IPS-NIHi7 (cell line): ENCODE measurements around the gene INPP5F.

Experiments
- DNase-seq: peaks from one replicate; pipeline ENCODE4 v3.0.0; 2012; ENCODE audit warnings: mixed read lengths; ENCODE audit errors: extremely low spot score

The INPP5F gene

DNA sequence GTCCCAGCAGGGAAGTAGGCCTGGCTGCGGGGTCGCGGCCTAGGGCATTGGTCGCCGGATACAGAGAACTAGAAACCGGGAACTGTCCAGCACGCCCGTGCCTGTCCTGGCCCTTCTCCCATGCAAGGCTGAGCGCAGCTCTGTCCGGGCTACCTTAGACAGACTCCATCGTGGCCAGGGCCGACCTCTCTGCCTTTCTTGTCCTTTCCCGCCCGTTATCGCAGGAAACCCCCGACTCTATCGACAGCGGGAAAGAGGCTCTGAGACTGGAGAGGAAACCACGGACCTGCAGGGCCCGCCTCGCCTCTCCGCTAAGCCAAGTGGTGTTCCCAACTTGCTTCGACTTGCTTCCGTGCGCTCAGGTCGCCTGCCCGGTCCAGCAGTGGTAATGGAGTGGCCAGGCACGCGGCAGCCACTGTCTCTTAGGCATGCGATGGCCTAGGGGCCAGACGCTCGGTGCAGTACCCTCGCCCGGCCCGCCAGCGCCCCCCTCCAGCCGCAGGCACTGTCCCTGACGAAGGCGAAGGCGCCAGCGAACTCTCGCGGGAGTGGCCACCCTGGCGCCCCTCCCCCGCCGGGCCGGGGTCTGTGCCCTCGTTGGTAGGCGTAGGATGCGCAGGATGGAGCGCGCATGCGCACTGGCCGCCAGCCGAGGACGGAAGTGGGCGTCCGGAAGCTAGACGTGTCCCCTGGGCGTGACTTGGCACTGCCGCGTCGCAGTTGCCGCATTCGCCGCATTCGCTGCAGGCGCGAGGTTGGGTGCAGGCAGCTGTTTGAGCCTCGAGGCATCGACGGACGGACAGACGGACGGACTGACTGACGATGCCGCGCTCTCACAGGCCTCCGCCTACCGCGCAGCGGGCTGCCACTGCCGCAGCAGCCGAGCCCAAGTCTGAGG lies 92.4 kb downstream of the INPP5F start:
- peak; percentile 99 for DNase-seq

DNA sequence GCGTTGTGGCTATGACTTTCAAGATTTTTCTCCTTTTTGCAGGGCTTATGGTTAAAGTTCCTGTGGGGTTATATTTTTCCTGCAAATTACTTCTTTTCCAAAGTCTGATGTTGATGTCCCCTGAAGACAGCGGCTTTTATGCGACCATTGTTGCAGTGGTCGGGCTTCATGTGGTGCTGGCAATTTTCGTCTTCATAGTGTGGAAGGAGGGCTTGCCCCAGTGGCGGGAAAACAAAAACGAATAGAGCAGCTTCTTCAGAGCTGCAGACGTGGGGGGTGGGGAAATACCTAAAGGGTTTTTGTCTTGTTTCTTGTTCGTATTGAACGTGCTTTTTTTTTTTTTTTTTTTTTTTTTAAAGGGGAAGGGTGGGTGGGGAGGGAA lies 93.0 kb downstream of the INPP5F start:
- peak; percentile 24 for DNase-seq

DNA sequence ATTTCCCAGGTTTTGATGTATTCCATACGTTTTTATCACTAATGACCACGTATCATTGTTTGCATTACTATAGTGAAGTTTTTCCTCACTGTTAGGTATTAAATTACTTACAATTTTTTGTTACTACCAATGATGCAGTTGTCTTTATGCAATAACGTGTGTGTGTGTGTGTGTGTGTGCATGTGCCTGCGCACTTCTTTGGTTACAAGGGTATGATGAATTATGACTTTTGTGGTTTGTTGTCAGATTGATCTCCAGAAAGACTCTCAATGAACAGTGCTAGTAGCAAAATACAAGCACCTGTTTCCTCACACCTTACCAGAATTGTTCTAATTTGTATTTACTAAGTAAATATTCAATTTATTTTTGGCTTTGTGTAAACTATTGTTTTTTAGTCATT lies 95.3 kb downstream of the INPP5F start:
- no peak for DNase-seq

GRCh38 chr10:119824299-119824698 lies 98.4 kb downstream of the INPP5F start:
- no peak for DNase-seq

DNA sequence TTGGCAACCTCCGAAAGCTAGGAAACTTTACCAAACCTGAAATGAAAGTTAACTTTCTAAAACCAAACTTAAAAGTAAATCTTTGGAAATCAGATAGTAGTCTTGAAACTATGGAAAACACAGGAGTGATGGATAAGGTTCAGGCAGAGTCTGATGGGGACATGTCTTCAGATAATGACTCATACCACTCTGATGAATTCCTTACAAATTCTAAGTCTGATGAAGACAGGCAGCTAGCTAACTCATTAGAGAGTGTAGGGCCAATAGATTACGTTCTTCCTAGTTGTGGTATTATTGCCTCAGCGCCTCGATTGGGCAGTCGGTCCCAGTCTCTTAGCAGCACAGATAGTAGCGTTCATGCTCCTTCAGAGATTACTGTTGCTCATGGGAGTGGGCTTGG lies 100.9 kb downstream of the INPP5F start:
- no peak for DNase-seq

- no peak for DNase-seq
Measured at GRCh38 chr10:119827430-119827829, 101.6 kb downstream of the INPP5F start.

GRCh38 chr10:119829429-119829828 lies 103.6 kb downstream of the INPP5F start:
- DNase-seq: peak; percentile 42

- no peak for DNase-seq
Measured at GRCh38 chr10:119830851-119831250, 105.0 kb downstream of the INPP5F start.

GRCh38 chr10:119831656-119832055 lies 105.8 kb downstream of the INPP5F start:
- DNase-seq: no peak

- DNase-seq: no peak
Measured at GRCh38 chr10:119832951-119833350, 107.1 kb downstream of the INPP5F start.

GRCh38 chr10:119834188-119834587 lies 108.3 kb downstream of the INPP5F start:
- no peak for DNase-seq

DNA sequence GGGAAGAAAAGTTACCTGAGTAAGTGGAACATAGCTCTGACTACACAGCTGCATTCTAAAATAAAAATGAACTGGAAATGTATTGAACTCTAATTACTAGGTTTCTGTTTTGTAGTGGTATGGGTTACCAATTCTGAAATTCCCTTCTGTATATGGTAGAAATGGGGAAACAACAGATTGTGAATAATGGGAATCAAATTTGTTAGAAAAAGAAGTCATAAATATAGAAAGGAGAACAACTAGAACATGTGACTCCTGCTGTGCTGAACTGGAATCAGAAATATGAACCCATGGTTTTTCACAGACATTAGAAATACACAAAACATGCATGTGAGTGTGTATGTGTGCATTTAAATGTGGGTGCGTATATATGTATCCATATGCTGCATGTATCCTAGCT lies 119.8 kb downstream of the INPP5F start:
- DNase-seq: no peak

DNA sequence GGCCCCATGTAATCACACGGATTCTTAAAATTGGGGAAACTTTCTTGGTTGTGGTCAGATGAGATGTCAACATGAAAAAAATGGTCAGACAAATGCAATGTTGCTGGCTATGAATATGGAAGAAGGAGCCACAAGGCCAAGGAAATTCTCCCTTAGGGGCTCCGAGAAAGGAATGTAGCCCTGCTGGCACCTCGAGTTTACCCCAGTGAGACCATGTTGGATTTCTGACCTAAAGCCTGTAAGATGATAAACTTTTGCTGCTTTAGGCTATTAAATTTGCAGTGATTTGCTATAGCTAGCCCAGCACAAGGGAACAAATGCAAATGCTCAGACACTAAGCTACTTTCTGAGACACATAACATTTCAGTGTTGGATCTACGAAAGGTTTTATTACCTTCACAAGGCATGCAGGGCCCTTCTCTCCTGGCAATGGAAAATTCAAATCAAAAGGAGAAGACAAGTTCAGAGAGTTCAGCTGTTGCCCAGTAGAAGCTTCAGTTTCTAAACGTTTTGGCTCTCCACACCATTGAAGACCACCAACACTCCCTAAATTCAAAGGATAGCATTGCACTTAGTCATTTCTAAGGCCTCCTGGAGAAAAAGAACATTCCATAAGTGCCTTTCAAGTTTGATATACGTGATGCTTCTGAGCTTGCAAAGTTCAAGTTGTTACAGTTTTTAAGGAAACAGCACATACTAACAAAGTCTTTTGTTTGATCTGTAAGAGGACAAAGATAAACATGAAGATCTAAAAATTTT lies 123.4 kb downstream of the INPP5F start:
- DNase-seq: peak; percentile 26

DNA sequence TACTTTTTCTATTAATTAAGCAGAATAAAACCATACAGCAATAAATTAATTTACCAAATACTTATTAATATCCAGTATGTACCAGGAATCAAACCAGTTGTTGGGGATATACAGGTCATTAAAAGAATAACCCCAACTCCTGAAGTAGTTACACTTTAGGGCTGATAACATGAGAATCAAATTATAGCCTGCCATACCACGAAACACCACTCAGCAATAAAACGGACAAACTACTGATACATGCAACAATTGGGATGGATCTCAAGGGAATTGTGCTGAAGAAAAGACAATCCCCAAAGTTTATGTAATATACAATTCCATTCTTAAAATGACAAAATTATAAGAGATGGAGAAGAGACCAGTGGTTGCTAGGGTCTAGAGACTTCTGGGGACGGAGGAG lies 124.1 kb downstream of the INPP5F start:
- no peak for DNase-seq

DNA sequence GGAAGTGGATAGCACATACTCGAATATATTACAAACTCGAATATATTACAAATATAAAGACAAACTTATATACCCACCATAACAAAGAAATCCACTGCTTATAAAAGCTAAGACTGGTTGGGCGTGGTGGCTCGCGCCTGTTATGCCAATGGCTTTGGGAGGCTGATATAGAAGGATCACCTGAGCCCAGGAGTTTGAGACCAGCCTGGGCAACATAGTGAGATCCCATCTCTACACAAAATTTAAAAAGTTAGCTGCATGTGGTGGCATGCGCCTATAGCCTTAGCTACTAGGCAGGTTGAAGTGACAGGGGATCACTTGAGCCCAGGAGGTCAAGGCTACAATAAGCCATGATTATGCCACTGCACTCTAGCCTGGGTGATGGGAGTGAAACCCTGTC lies 126.4 kb downstream of the INPP5F start:
- no peak for DNase-seq

DNA sequence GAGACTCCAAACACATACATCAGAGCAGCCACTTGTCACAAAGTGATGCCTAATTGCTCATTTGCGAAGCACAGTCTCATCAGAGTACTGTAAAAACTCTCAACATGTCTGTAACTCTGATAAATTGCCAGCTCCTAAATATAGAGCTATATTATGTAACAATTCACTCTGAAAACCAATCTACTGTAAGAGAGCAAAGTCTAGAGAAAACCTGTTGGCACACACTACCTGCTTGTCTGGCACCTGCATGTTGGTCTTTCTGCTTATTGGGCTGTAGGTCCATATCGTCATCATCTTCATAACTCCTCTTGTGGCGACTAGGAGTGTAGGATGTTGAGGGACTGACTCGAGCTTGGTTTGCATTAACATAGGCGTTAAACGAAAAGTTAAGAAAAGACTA lies 127.0 kb downstream of the INPP5F start:
- DNase-seq: no peak

GRCh38 chr10:119853574-119853973 lies 127.7 kb downstream of the INPP5F start:
- no peak for DNase-seq

GRCh38 chr10:119858063-119858462 lies 132.2 kb downstream of the INPP5F start:
- no peak for DNase-seq

DNA sequence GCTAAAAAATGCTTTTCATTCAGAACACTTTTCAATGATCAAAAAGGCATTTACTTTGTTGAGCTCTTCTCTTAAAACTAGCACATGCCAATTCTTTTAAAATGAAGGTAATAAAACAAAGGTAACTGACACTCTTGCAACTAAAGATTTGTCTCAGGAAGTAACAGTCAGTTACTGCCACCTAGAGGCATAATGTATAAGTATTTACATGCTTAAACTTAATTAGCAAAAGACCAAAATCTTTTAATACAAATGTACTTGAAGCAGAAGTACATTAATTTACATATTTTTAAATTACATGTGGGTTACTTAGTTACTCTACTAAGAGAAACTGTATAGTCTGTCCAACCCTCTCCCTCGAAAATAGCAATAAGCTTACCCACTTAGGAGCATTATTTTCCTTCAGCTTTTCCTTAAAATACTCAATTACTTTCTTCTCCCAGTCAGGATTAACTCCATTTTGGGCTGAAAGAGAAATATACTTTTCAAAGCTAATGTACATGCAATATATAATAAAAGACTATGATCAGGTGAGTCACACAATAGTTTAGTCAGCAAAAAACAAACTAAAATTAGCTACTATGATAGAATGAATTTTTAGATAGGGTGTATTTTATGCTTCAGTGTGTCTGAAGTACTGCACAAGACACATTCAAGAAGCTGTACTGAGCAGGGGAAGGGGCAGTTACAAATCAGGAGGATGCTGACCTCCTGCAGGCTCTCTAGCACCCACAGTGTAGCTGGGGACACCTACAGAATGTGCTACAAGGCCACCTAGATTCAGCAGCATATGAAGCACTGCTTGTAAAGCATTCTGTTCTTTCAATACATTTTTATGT lies 133.8 kb downstream of the INPP5F start:
- peak; percentile 23 for DNase-seq

DNA sequence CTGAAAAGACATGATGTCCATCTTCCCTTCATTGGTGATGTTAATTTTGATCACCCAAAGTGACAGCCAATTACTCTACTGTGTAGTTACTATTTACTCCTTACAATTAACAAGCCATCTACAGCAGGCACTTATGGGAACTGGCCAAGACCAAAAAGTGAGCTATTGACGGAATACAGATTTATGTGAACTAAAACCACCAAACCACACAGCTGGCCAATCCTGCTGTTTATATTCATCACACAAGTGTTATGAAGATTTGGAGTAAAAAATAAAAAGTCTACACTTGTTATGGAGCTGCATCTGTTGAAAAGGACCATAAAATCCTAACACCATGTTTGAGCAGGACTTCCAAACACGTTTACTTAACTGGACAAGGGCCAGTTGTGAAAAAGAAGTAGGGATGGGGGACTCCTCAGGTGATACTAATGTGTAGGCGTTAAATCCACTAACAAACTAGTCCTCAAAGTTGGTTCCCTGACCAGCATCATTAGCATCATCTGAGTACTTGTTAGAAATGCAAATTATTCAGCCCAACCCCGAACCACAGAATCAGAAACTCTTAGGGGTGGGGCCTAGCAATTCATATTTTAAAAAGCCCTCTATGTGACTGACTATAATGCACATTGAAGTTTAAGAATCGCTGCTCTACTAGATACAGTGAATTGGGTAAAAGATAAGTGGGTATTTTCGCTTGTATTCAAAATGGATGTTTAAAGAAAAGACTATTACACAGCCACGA lies 135.2 kb downstream of the INPP5F start:
- no peak for DNase-seq

DNA sequence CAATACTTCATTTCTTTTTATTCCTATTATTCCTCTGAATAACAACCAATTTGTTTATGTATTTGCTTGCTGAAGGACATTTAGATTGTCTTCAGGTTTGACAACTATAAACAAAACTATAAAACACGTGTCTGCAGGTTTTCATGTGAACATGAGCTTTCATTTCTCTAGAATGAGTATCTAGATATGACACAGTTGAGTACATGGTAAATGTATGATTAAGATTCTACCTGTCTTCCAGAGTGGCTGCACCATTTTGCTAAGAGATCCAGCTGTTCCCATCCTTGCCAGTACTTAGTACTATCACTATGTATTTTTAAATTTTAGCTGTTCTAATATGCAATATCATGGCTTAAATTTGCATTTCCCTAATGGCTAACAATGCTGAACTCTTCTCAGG lies 136.7 kb downstream of the INPP5F start:
- no peak for DNase-seq
